ENCODE data around the gene NUCB2.

- TF ChIP-seq POLR2AphosphoS5 (IDR thresholded peaks at IDR 0.05; ENCODE audit: low read depth): no peak
- no peak for TF ChIP-seq CTCF (IDR thresholded peaks at IDR 0.05; ENCODE audit: insufficient read depth, low read length)
Measured at GRCh38 chr11:17257196-17257595, 19.3 kb upstream of the NUCB2 start.
